WTC11 (cell line): ENCODE results near the gene PRPF40A. TPM values are rescaled to one million over a fixed set of nuclear protein-coding genes. Genes with fewer than 3 reads are reported as not detected.
A peak's percentile ranks its signal among the peaks of the same experiment; 100 is the strongest.

Experiments used
- ATAC-seq: fragments of 200-7000 bp; cut with Tn5 transposase; 2 replicates; pipeline ENCODE4 v1.10.0; 2021; ENCODE audit warnings: mild to moderate bottlenecking, moderate library complexity
- CTCF ChIA-PET: fragments of 300-600 bp; sonication (Branson Sonifier 250); formaldehyde crosslinking; loops from one replicate; lab custom pipeline; 2021; ENCODE audit warnings: antibody characterized with exemption; lab: Charles Lee
- POLR2A ChIA-PET: fragments of 350-600 bp; sonication (Branson Sonifier 250); formaldehyde crosslinking; loops from one replicate; lab custom pipeline; 2021; ENCODE audit warnings: antibody characterized with exemption; lab: Charles Lee
- DNase-seq: peaks from one replicate; pipeline ENCODE4 v3.0.0; 2021; ENCODE audit warnings: low spot score
- H3K27ac Mint-ChIP-seq: 2 replicates; pipeline ENCODE4 v1.8.0; 2021; ENCODE audit warnings: mixed read lengths
- H3K27me3 Mint-ChIP-seq: 2 replicates; pipeline ENCODE4 v1.8.0; 2021; ENCODE audit warnings: low read depth, mild to moderate bottlenecking, moderate library complexity, mixed read lengths
- H3K36me3 Mint-ChIP-seq: 2 replicates; pipeline ENCODE4 v1.8.0; 2021; ENCODE audit warnings: mixed read lengths
- H3K4me1 Mint-ChIP-seq: 2 replicates; pipeline ENCODE4 v1.8.0; 2022; ENCODE audit warnings: mixed read lengths
- H3K4me3 Mint-ChIP-seq: 2 replicates; pipeline ENCODE4 v1.8.0; 2021; ENCODE audit warnings: mild to moderate bottlenecking, moderate library complexity, mixed read lengths
- H3K9me3 Mint-ChIP-seq: 2 replicates; pipeline ENCODE4 v1.8.0; 2021; ENCODE audit warnings: mixed read lengths
- ARID4B ChIP-seq: sonication (generic); formaldehyde crosslinking; IDR thresholded peaks from 2 replicates; pipeline ENCODE4 v1.8.0; 2023; ENCODE audit warnings: missing genetic modification reagents, mild to moderate bottlenecking, borderline replicate concordance
- ATF3 ChIP-seq: sonication (generic); formaldehyde crosslinking; conservative IDR thresholded peaks from 2 replicates; pipeline ENCODE4 v1.8.1; 2022; ENCODE audit warnings: mild to moderate bottlenecking, missing genetic modification reagents
- E2F4 ChIP-seq: sonication (generic); formaldehyde crosslinking; IDR thresholded peaks from 2 replicates; pipeline ENCODE4 v1.8.1; 2022; ENCODE audit warnings: low read depth, mild to moderate bottlenecking, moderate library complexity, missing genetic modification reagents, borderline replicate concordance
- E2F5 ChIP-seq: sonication (generic); formaldehyde crosslinking; IDR thresholded peaks from 2 replicates; pipeline ENCODE4 v1.8.1; 2022; ENCODE audit warnings: mild to moderate bottlenecking, moderate library complexity, missing genetic modification reagents
- ELF4 ChIP-seq: sonication (generic); formaldehyde crosslinking; IDR thresholded peaks from 2 replicates; pipeline ENCODE4 v1.8.1; 2022; ENCODE audit warnings: low read depth, mild to moderate bottlenecking, moderate library complexity, missing genetic modification reagents
- JAZF1 ChIP-seq: fragments of 250-450 bp; sonication (Bioruptor Pico); IDR thresholded peaks from 2 replicates; pipeline ENCODE4 v1.9.0; 2021; ENCODE audit warnings: moderate library complexity, mild to moderate bottlenecking, inconsistent platforms
- JUN ChIP-seq: sonication (generic); formaldehyde crosslinking; IDR thresholded peaks from 2 replicates; pipeline ENCODE4 v1.8.0; 2023; ENCODE audit warnings: mild to moderate bottlenecking, missing genetic modification reagents
- NFE2L1 ChIP-seq: sonication (generic); formaldehyde crosslinking; IDR thresholded peaks from 2 replicates; pipeline ENCODE4 v1.8.1; 2023; ENCODE audit warnings: missing genetic modification reagents
- PREB ChIP-seq: sonication (generic); formaldehyde crosslinking; IDR thresholded peaks from 2 replicates; pipeline ENCODE4 v1.8.1; 2022; ENCODE audit warnings: mild to moderate bottlenecking, missing genetic modification reagents, moderate library complexity, borderline replicate concordance
- TCF7 ChIP-seq: sonication (generic); formaldehyde crosslinking; IDR thresholded peaks from 2 replicates; pipeline ENCODE4 v1.8.0; 2022; ENCODE audit warnings: mild to moderate bottlenecking, low read depth, missing genetic modification reagents, moderate library complexity
- ZNF396 ChIP-seq: fragments of 250-450 bp; sonication (Bioruptor Pico); IDR thresholded peaks from 2 replicates; pipeline ENCODE4 v1.8.0; 2021; ENCODE audit warnings: mild to moderate bottlenecking, moderate library complexity, borderline replicate concordance
- ZNF416 ChIP-seq: fragments of 250-450 bp; sonication (Bioruptor Pico); IDR thresholded peaks from 2 replicates; pipeline ENCODE4 v1.9.0; 2021; ENCODE audit warnings: mild to moderate bottlenecking, inconsistent platforms
- ZNF532 ChIP-seq: fragments of 250-450 bp; sonication (Bioruptor Pico); IDR thresholded peaks from 2 replicates; pipeline ENCODE4 v1.9.0; 2021; ENCODE audit warnings: mild to moderate bottlenecking, borderline replicate concordance
- total RNA-seq: library from RNA; stranded (reverse); gene quantifications from 3 replicates; pipeline ENCODE4 v1.2.3, GENCODE V29; 2021
- TF ChIP-seq, protein P1 (sequence below): fragments of 250-450 bp; sonication (Bioruptor Pico); IDR thresholded peaks from 2 replicates; pipeline ENCODE4 v1.9.0; 2021; ENCODE audit warnings: mild to moderate bottlenecking
- TF ChIP-seq, protein P2 (sequence below): fragments of 250-450 bp; sonication (Bioruptor Pico); IDR thresholded peaks from 2 replicates; pipeline ENCODE4 v1.9.0; 2021; ENCODE audit warnings: mild to moderate bottlenecking
- TF ChIP-seq, protein P3 (sequence below): sonication (generic); formaldehyde crosslinking; IDR thresholded peaks from 2 replicates; pipeline ENCODE4 v1.8.0; 2022; ENCODE audit warnings: mild to moderate bottlenecking, missing genetic modification reagents

The PRPF40A gene
- total RNA-seq, 1 experiment from 2014 or later = 189 TPM

DNA sequence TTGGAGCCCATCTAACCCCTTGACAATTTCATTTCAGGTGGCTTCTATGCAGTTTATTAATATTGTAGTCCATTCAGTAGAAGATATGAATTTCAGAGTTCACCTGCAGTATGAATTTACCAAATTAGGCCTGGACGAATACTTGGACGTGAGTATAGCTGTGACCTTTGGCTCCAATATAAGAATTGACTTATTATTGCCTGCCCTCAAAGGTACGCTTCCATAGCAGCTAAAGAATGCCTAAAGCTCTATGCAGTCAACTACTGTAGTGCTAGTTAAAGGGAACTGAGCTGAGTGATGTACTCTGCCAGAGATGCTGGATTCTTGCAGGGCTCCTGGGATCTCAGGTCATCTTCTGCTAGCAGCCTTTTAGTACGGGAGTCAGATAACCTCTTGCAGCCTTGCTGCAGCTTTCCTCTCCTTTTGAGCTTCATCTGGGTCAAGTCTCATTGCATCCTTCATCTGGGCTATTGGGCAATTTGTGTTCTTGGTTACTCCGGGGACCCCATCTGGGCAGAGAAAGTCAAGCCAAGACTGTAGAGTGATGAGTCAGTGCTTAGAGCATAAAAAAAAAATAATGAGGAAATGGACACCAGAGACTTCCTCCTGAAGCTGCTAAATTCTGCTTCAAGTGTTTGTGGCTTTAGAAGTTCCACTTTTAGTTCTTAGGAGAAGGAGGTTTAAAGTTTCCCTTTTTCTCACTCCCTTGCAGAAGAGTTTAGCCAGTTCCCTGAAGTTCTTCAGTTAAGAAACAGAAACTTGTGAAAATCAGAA lies 105.6 kb downstream of the PRPF40A start:
- TF ChIP-seq ZNF416 (CRISPR knock-in tag) = no peak
- TF ChIP-seq E2F5 (CRISPR knock-in tag) = no peak
- TF ChIP-seq E2F4 = no peak
- TF ChIP-seq NFE2L1 (CRISPR knock-in tag) = no peak
- TF ChIP-seq, protein P1, sequence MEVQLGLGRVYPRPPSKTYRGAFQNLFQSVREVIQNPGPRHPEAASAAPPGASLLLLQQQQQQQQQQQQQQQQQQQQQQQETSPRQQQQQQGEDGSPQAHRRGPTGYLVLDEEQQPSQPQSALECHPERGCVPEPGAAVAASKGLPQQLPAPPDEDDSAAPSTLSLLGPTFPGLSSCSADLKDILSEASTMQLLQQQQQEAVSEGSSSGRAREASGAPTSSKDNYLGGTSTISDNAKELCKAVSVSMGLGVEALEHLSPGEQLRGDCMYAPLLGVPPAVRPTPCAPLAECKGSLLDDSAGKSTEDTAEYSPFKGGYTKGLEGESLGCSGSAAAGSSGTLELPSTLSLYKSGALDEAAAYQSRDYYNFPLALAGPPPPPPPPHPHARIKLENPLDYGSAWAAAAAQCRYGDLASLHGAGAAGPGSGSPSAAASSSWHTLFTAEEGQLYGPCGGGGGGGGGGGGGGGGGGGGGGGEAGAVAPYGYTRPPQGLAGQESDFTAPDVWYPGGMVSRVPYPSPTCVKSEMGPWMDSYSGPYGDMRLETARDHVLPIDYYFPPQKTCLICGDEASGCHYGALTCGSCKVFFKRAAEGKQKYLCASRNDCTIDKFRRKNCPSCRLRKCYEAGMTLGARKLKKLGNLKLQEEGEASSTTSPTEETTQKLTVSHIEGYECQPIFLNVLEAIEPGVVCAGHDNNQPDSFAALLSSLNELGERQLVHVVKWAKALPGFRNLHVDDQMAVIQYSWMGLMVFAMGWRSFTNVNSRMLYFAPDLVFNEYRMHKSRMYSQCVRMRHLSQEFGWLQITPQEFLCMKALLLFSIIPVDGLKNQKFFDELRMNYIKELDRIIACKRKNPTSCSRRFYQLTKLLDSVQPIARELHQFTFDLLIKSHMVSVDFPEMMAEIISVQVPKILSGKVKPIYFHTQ (CRISPR knock-in tag) = no peak
- TF ChIP-seq ATF3 (CRISPR knock-in tag) = no peak
- no peak for TF ChIP-seq JAZF1 (CRISPR knock-in tag)
- TF ChIP-seq, protein P2, sequence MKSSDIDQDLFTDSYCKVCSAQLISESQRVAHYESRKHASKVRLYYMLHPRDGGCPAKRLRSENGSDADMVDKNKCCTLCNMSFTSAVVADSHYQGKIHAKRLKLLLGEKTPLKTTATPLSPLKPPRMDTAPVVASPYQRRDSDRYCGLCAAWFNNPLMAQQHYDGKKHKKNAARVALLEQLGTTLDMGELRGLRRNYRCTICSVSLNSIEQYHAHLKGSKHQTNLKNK (CRISPR knock-in tag) = no peak
- TF ChIP-seq, protein P3, sequence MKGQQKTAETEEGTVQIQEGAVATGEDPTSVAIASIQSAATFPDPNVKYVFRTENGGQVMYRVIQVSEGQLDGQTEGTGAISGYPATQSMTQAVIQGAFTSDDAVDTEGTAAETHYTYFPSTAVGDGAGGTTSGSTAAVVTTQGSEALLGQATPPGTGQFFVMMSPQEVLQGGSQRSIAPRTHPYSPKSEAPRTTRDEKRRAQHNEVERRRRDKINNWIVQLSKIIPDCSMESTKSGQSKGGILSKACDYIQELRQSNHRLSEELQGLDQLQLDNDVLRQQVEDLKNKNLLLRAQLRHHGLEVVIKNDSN (CRISPR knock-in tag) = no peak
- no peak for TF ChIP-seq JUN (CRISPR knock-in tag)
- no peak for TF ChIP-seq ZNF396
- no peak for TF ChIP-seq ZNF532 (CRISPR knock-in tag)
- no peak for TF ChIP-seq TCF7
- H3K4me3 Mint-ChIP-seq = no peak overlapping the region
- 0 out of 2 replicates have a peak overlapping the region, but pooled peaks have one; percentile 30 for H3K27ac Mint-ChIP-seq
- no peaks in the 10 kb centered on the region for H3K9me3 Mint-ChIP-seq
- H3K4me1 Mint-ChIP-seq = no peaks in the 10 kb centered on the region
- no peak; the same call in 1 of the 2 replicates for ATAC-seq
- peaks cover 26% of the 10 kb centered on the region for H3K36me3 Mint-ChIP-seq
- no peak for DNase-seq
- CTCF ChIA-PET = no interaction called here
- no peaks in the 10 kb centered on the region for H3K27me3 Mint-ChIP-seq
- POLR2A ChIA-PET = interaction anchor here (0.6 kb wide), 1 partner anchor 43 kb away, joined by 3 read pairs; no protein-coding TSS in a partner anchor

- Mint-ChIP-seq H3K4me3 (no peak overlapping the region), H3K27ac (peak overlapping the region; percentile 15; the same call in 1 of the 2 replicates), H3K36me3 (peaks cover 17% of the 10 kb centered on the region; the same call in 1 of the 2 replicates), H3K9me3 (no peaks in the 10 kb centered on the region), H3K4me1 (no peaks in the 10 kb centered on the region), H3K27me3 (no peaks in the 10 kb centered on the region)
- ChIA-PET CTCF (no interaction called here), POLR2A (no interaction called here)
- no peak for ATAC-seq
- no peak for DNase-seq
- TF ChIP-seq ARID4B (CRISPR knock-in tag) (no peak), PREB (CRISPR knock-in tag) (no peak), ELF4 (no peak), JAZF1 (CRISPR knock-in tag) (no peak), NFE2L1 (CRISPR knock-in tag) (no peak)
Observed at GRCh38 chr2:152609699-152610098, 107.6 kb downstream of the PRPF40A start.
